H1 (cell line): ENCODE data around the gene PEAK3. TPM values are rescaled to one million over a fixed set of nuclear protein-coding genes. Genes with fewer than 3 reads are reported as not detected.
A peak's percentile ranks its signal among the peaks of the same experiment; 100 is the strongest.

Experiments used
- CTCF ChIA-PET: fragments of 300-600 bp; sonication (Branson Sonifier 250); formaldehyde crosslinking; loops from one replicate; lab custom pipeline; 2021; ENCODE audit not compliant: partially characterized antibody; lab: Charles Lee
- POLR2A ChIA-PET: fragments of 300-600 bp; sonication (Branson Sonifier 250); formaldehyde crosslinking; loops from one replicate; lab custom pipeline; 2021; ENCODE audit warnings: inconsistent platforms; ENCODE audit not compliant: partially characterized antibody; lab: Charles Lee
- DNase-seq, 2 experiments: peaks; one replicate each; pipeline versions ENCODE4 v3.0.0 to v3.0.0-alpha.2; 2010 to 2022; ENCODE audit warnings: low spot score in 2 of 2, low read depth in 1 of 2, mixed read lengths in 1 of 2
- FAIRE-seq: peaks from 2 replicates; lab custom pipeline; 2011; peaks lifted over from hg19 to GRCh38; lab: Jason Lieb, UNC
- H2AFZ ChIP-seq: 2 replicates; pipeline ENCODE4 v1.8.1; 2012; ENCODE audit warnings: low read length, inconsistent platforms
- H2AK5ac ChIP-seq: 2 replicates; pipeline ENCODE4 v1.6.1; 2013; ENCODE audit warnings: low read depth, low read length
- H2BK120ac ChIP-seq: replicated peaks from 2 replicates; pipeline ENCODE3; 2013; ENCODE audit warnings: low read depth, low read length, inconsistent platforms
- H2BK12ac ChIP-seq: 2 replicates; pipeline ENCODE4 v1.6.1; 2013; ENCODE audit warnings: low read depth, low read length
- H2BK15ac ChIP-seq: 2 replicates; pipeline ENCODE4 v1.6.1; 2013; ENCODE audit warnings: low read length
- H2BK20ac ChIP-seq: 2 replicates; pipeline ENCODE4 v1.6.1; 2013; ENCODE audit warnings: low read length
- H2BK5ac ChIP-seq: 2 replicates; pipeline ENCODE4 v1.6.1; 2013; ENCODE audit warnings: low read depth, low read length
- H3K14ac ChIP-seq: 2 replicates; pipeline ENCODE4 v1.6.1; 2013; ENCODE audit warnings: inconsistent platforms; ENCODE audit not compliant: insufficient read length
- H3K18ac ChIP-seq: 2 replicates; pipeline ENCODE4 v1.6.1; 2013; ENCODE audit warnings: low read length; ENCODE audit errors: extremely low read depth
- H3K23ac ChIP-seq: 2 replicates; pipeline ENCODE4 v1.6.1; 2013; ENCODE audit warnings: inconsistent platforms; ENCODE audit not compliant: insufficient read length
- H3K23me2 ChIP-seq: 2 replicates; pipeline ENCODE4 v1.6.1; 2013; ENCODE audit warnings: low read depth, low read length
- H3K27ac ChIP-seq: 2 replicates; pipeline ENCODE4 v1.6.1; 2011; ENCODE audit warnings: low read depth, low read length, inconsistent platforms
- H3K27me3 ChIP-seq, 4 experiments: replicated peaks in 1 of 4; 1 replicate in 1 of 4; 2 replicates in 3 of 4; pipeline versions ENCODE4 v1.6.1 to v1.8.1; 2011 to 2013; ENCODE audit warnings: low read length in 3 of 4, mild to moderate bottlenecking in 3 of 4, inconsistent platforms in 2 of 4, mixed read lengths in 2 of 4, moderate library complexity in 1 of 4; ENCODE audit not compliant: control insufficient read depth in 3 of 4, insufficient read depth in 3 of 4; ENCODE audit errors: extremely low read depth in 1 of 4
- H3K36me3 ChIP-seq, 4 experiments: 2 replicates each; pipeline versions ENCODE4 v1.6.1 to v1.8.1; 2011 to 2013; ENCODE audit warnings: mild to moderate bottlenecking in 4 of 4, low read length in 3 of 4, moderate library complexity in 2 of 4, control low read depth in 1 of 4, inconsistent platforms in 1 of 4; ENCODE audit not compliant: insufficient read depth in 4 of 4, control insufficient read depth in 2 of 4
- H3K4ac ChIP-seq: replicated peaks from 2 replicates; pipeline ENCODE3; 2013; ENCODE audit warnings: low read length, low read depth, mixed read lengths, inconsistent platforms; ENCODE audit not compliant: insufficient read length
- H3K4me1 ChIP-seq, 4 experiments: replicated peaks in 1 of 4; 1 replicate in 1 of 4; 2 replicates in 3 of 4; pipeline versions ENCODE4 v1.6.1 to v1.8.1; 2011 to 2013; ENCODE audit warnings: low read length in 3 of 4, inconsistent platforms in 2 of 4, mixed read lengths in 1 of 4; ENCODE audit not compliant: insufficient read depth in 4 of 4, control insufficient read depth in 3 of 4
- H3K4me2 ChIP-seq, 2 experiments: 2 replicates each; pipeline versions ENCODE4 v1.6.1 to v1.8.1; 2011 to 2013; ENCODE audit warnings: low read depth in 2 of 2, low read length in 2 of 2, control low read depth in 1 of 2, inconsistent platforms in 1 of 2, mild to moderate bottlenecking in 1 of 2; ENCODE audit not compliant: insufficient read depth in 1 of 2
- H3K4me3 ChIP-seq, 4 experiments: fragments of 200-600, 300-600 bp in 1 of 4; sonication (generic), shearing (Covaris generic), sonication (Bioruptor Twin) in 1 of 4; 2 replicates each; pipeline versions ENCODE4 v1.5.1 to v1.8.1; 2011 to 2016; ENCODE audit warnings: low read length in 4 of 4, low read depth in 3 of 4, control low read depth in 2 of 4, inconsistent platforms in 2 of 4, mild to moderate bottlenecking in 2 of 4, mixed read lengths in 1 of 4, moderate library complexity in 1 of 4; ENCODE audit not compliant: insufficient read depth in 2 of 4; ENCODE audit errors: extremely low read depth in 1 of 4
- H3K56ac ChIP-seq: replicated peaks from 2 replicates; pipeline ENCODE3; 2013; ENCODE audit warnings: low read depth, mild to moderate bottlenecking, mixed read lengths, low read length, inconsistent platforms; ENCODE audit not compliant: insufficient read length
- H3K79me1 ChIP-seq: 2 replicates; pipeline ENCODE4 v1.6.1; 2013; ENCODE audit warnings: low read depth, low read length, control low read depth
- H3K79me2 ChIP-seq, 2 experiments: 2 replicates each; pipeline versions ENCODE4 v1.6.1 to v1.8.1; 2012 to 2013; ENCODE audit warnings: low read length in 2 of 2, mild to moderate bottlenecking in 2 of 2, inconsistent platforms in 1 of 2; ENCODE audit not compliant: insufficient read depth in 2 of 2, control insufficient read depth in 1 of 2
- H3K9ac ChIP-seq, 4 experiments: replicated peaks in 1 of 4; 1 replicate in 1 of 4; 2 replicates in 3 of 4; pipeline versions ENCODE4 v1.6.1 to v1.8.1; 2011 to 2013; ENCODE audit warnings: low read depth in 3 of 4, low read length in 3 of 4, control low read depth in 2 of 4, mild to moderate bottlenecking in 2 of 4, moderate library complexity in 2 of 4, inconsistent platforms in 1 of 4; ENCODE audit errors: extremely low read depth in 1 of 4
- H3K9me3 ChIP-seq, 2 experiments: 2 replicates each; pipeline versions ENCODE4 v1.6.1 to v1.8.1; 2012 to 2013; ENCODE audit warnings: mild to moderate bottlenecking in 2 of 2, moderate library complexity in 2 of 2, control low read depth in 1 of 2, inconsistent platforms in 1 of 2, low read depth in 1 of 2, low read length in 1 of 2, mixed read lengths in 1 of 2; ENCODE audit not compliant: insufficient read depth in 2 of 2
- H4K20me1 ChIP-seq, 2 experiments: replicated peaks in 1 of 2; 2 replicates each; pipeline versions ENCODE3 to v1.8.1; 2011 to 2013; ENCODE audit warnings: inconsistent platforms in 2 of 2, low read length in 2 of 2, mild to moderate bottlenecking in 1 of 2; ENCODE audit not compliant: insufficient read depth in 2 of 2, control insufficient read depth in 1 of 2
- H4K5ac ChIP-seq: 2 replicates; pipeline ENCODE4 v1.6.1; 2013; ENCODE audit warnings: low read length, low read depth, mixed read lengths, inconsistent platforms; ENCODE audit not compliant: insufficient read length
- H4K8ac ChIP-seq: 2 replicates; pipeline ENCODE4 v1.8.0; 2013; ENCODE audit warnings: mild to moderate bottlenecking, moderate library complexity, low read length, inconsistent platforms; ENCODE audit not compliant: insufficient read depth; ENCODE audit errors: extremely low read depth
- H4K91ac ChIP-seq: replicated peaks from 2 replicates; pipeline ENCODE3; 2013; ENCODE audit warnings: low read length, mixed read lengths, inconsistent platforms; ENCODE audit not compliant: insufficient read length
- NANOG ChIP-seq: IDR thresholded peaks from 2 replicates; pipeline ENCODE4 v1.6.1; 2011; ENCODE audit warnings: low read length, low read depth, mild to moderate bottlenecking, inconsistent platforms; ENCODE audit not compliant: insufficient read depth, poor library complexity, severe bottlenecking
- SIN3A ChIP-seq, 2 experiments: IDR thresholded peaks in 1 of 2; conservative IDR thresholded peaks in 1 of 2; 2 replicates each; pipeline ENCODE4 v1.6.1; 2011 to 2012; ENCODE audit warnings: low read length in 2 of 2, improper control_type of control experiment in 1 of 2, low read depth in 1 of 2, mild to moderate bottlenecking in 1 of 2
- SIRT6 ChIP-seq: IDR thresholded peaks from one replicate; pipeline ENCODE4 v1.7.1; 2012; ENCODE audit warnings: low read length, inconsistent platforms
- WGBS, 2 experiments: shearing (Covaris generic) in 1 of 2; methylation state at CpG; one replicate each; pipeline versions ENCODE4 v1.1.6 to v1.1.7; 2013 to 2015; ENCODE audit warnings: low lambda C conversion rate in 2 of 2, mixed read lengths in 2 of 2, inconsistent platforms in 1 of 2, low coverage in 1 of 2, missing lambda C conversion rate in 1 of 2; ENCODE audit not compliant: insufficient replicate concordance in 2 of 2, insufficient coverage in 1 of 2, insufficient read length in 1 of 2; ENCODE audit errors: extremely low coverage in 1 of 2, missing lambda C conversion rate in 1 of 2; 5-methylcytosine and 5-hydroxymethylcytosine counted together
- polyA plus RNA-seq, 7 experiments: library from polyadenylated mRNA; depleted of rRNA in 3 of 7; stranded (reverse) in 5 of 7; unstranded in 2 of 7; fragments of >200 nt in 5 of 7; fragments of 200-250 nt in 2 of 7; gene quantifications; 1 replicate in 5 of 7; 2 replicates in 1 of 7; 4 replicates in 1 of 7; pipeline versions ENCODE4 v1.2.1 to v1.2.3, GENCODE V29; 2011 to 2013; ENCODE audit warnings: missing spikeins in 2 of 7, mixed read lengths in 2 of 7
- total RNA-seq: library from RNA; stranded (reverse); fragmentation: NEBNext Ultra II Directional; extraction: Animal tissue kit (Norgen Biotek cat#: 25700); gene quantifications from 2 replicates; pipeline ENCODE4 v1.2.1, GENCODE V29; 2021

The PEAK3 gene
- total and polyA plus RNA-seq, 2 of the 8 experiments (the other 6 are each of a cell fraction or from before 2014, with no cell fraction given): not detected

- peaks cover 0 to 21% (median 14%) of the 10 kb centered on the region in 4 experiments; a peak in 6 of 7 replicates for H3K4me1 ChIP-seq
- TF ChIP-seq SIN3A (conservative IDR thresholded peaks at IDR 0.05 in 1 of 2, IDR thresholded peaks at IDR 0.05 in 1 of 2; ENCODE audit: low read depth in 1 of 2, low read length in 2 of 2): 0 out of 4 replicates have a peak, but pooled peaks of 1 of the 2 experiments have one; percentile 27
- peak; percentile 70 for TF ChIP-seq NANOG
- no peak for TF ChIP-seq SIRT6
- TF ChIP-seq, all 59 proteins: peak for 2
- Histone ChIP-seq H2AK5ac (no peak overlapping the region), H3K36me3 (peaks cover 14 to 27% (median 21%) of the 10 kb centered on the region in 4 experiments; a peak in 7 of 8 replicates), H3K4me2 (peak overlapping the region; percentile 7 to 93), H3K27ac (no peak overlapping the region), H4K5ac (no peak overlapping the region), H3K56ac (no peak overlapping the region), H3K9ac (peak overlapping the region in 2 of 4 experiments; percentile 13 to 14; a peak in 4 of 7 replicates), H4K20me1 (peaks cover 37 to 52% of the 10 kb centered on the region in 2 experiments), H3K27me3 (no peaks in the 10 kb centered on the region), H2BK15ac (no peak overlapping the region), H3K14ac (no peak overlapping the region), H3K9me3 (no peaks in the 10 kb centered on the region), H3K79me1 (peaks cover 27% of the 10 kb centered on the region), H4K91ac (peak overlapping the region; percentile 6), H2BK20ac (peak overlapping the region; percentile 72; the same call in 1 of the 2 replicates), H3K79me2 (peaks cover 44 to 78% of the 10 kb centered on the region in 2 experiments), H4K8ac (no peak overlapping the region; the same call in 1 of the 2 replicates), H3K23me2 (peaks cover 8% of the 10 kb centered on the region; the same call in 1 of the 2 replicates), H3K4ac (no peak overlapping the region), H3K18ac (no peak overlapping the region), H2BK12ac (0 out of 2 replicates have a peak overlapping the region, but pooled peaks have one; percentile 27), H2AFZ (no peak overlapping the region), H2BK120ac (no peak overlapping the region), H3K4me3 (peak overlapping the region; percentile 14 to 81 (median 22); a peak in 5 of 8 replicates), H3K23ac (no peak overlapping the region), H2BK5ac (peak overlapping the region; percentile 60; the same call in 1 of the 2 replicates)
- ChIA-PET POLR2A (interaction anchor here (0.9 to 10.3 kb wide), 16 partner anchors 10 to 187 kb away, joined by 3 to 206 read pairs (median 5); partner anchors contain the start of genes AMH and JSRP1), CTCF (interaction anchor here (0.5 to 4.1 kb wide), 11 partner anchors 9 to 1714 kb away, joined by 3 to 35 read pairs (median 5); partner anchors contain the start of gene AMH)
- WGBS, 2 experiments: 54% methylated on average over 33 of the region's 34 CpGs; no CpG with 5 or more reads in 1 of the 2 experiments
- FAIRE-seq: peak; percentile 32
- no peak for DNase-seq
Observed at GRCh38 chr19:2239771-2240770, 41.9 kb downstream of the PEAK3 start.
